ENCODE results near the gene XYLT2. TPM values are rescaled to one million over a fixed set of nuclear protein-coding genes. Genes with fewer than 3 reads are reported as not detected.

The XYLT2 gene
- total and polyA plus RNA-seq, 2 of the 13 experiments (the other 11 are each of a cell fraction or from before 2014, with no cell fraction given): 17.0 to 22.1 TPM

- peak; percentile 37; the same call in 1 of the 2 replicates for TF ChIP-seq FOXA3 (CRISPR knock-in tag; IDR thresholded peaks at IDR 0.05)
- no peak for TF ChIP-seq ZNF264 (CRISPR knock-in tag; IDR thresholded peaks at IDR 0.05)
- TF ChIP-seq ADNP (CRISPR knock-in tag; IDR thresholded peaks at IDR 0.05): no peak
- no peak for TF ChIP-seq ZKSCAN1 (IDR thresholded peaks at IDR 0.05; ENCODE audit: low read length)
- no peak for TF ChIP-seq PHF8 (CRISPR knock-in tag; IDR thresholded peaks at IDR 0.05)
- no peak for TF ChIP-seq ZNF790 (CRISPR knock-in tag; IDR thresholded peaks at IDR 0.05; ENCODE audit: borderline replicate concordance)
- TF ChIP-seq RCOR2 (CRISPR knock-in tag; IDR thresholded peaks at IDR 0.05): no peak
- TF ChIP-seq ZNF30 (CRISPR knock-in tag; IDR thresholded peaks at IDR 0.05): no peak
- TF ChIP-seq ZFYVE20 (CRISPR knock-in tag; IDR thresholded peaks at IDR 0.05; ENCODE audit: borderline replicate concordance, low read depth): no peak
- TF ChIP-seq SAP130 (CRISPR knock-in tag; IDR thresholded peaks at IDR 0.05; ENCODE audit: low read depth): peak; percentile 76
- TF ChIP-seq NR2C2 (CRISPR knock-in tag; IDR thresholded peaks at IDR 0.05; ENCODE audit: borderline replicate concordance): 0 out of 2 replicates have a peak, but pooled peaks have one; percentile 21
- no peak for TF ChIP-seq SP1 (IDR thresholded peaks at IDR 0.05)
- no peak for TF ChIP-seq SP1 (CRISPR knock-in tag; IDR thresholded peaks at IDR 0.05)
- peak; percentile 74 for TF ChIP-seq SMC3 (IDR thresholded peaks at IDR 0.05; ENCODE audit: low read length)
- TF ChIP-seq, protein P1, sequence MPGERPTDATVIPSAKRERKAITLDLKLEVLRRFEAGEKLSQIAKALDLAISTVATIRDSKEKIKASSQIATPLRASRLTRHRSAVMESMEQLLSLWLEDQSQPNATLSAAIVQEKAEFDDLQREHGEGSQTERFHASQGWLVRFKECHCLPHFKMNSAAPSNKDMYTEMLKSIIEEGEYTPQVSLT (CRISPR knock-in tag; IDR thresholded peaks at IDR 0.05; ENCODE audit: borderline replicate concordance, low read depth): no peak
- no peak for TF ChIP-seq ATF4 (CRISPR knock-in tag; IDR thresholded peaks at IDR 0.05)
- TF ChIP-seq ZNF792 (CRISPR knock-in tag; IDR thresholded peaks at IDR 0.05): no peak
- no peak for TF ChIP-seq NCOR1 (IDR thresholded peaks at IDR 0.05; ENCODE audit: borderline replicate concordance, low read length)
- TF ChIP-seq ZNF773 (CRISPR knock-in tag; IDR thresholded peaks at IDR 0.05; ENCODE audit: borderline replicate concordance): no peak
- TF ChIP-seq ZNF644 (CRISPR knock-in tag; IDR thresholded peaks at IDR 0.05; ENCODE audit: low read depth): no peak
- no peak for TF ChIP-seq ZNF720 (CRISPR knock-in tag; IDR thresholded peaks at IDR 0.05)
- TF ChIP-seq MED8 (CRISPR knock-in tag; IDR thresholded peaks at IDR 0.05; ENCODE audit: insufficient replicate concordance): no peak
- no peak for TF ChIP-seq ZNF468 (CRISPR knock-in tag; IDR thresholded peaks at IDR 0.05)
- no peak for TF ChIP-seq ZNF850 (CRISPR knock-in tag; conservative IDR thresholded peaks at IDR 0.05)
- TF ChIP-seq BRD4 (CRISPR knock-in tag; IDR thresholded peaks at IDR 0.05): no peak
- no peak for TF ChIP-seq U2AF1 (optimal IDR thresholded peaks at IDR 0.05; ENCODE audit: low read depth, low read length)
- TF ChIP-seq, protein P2, sequence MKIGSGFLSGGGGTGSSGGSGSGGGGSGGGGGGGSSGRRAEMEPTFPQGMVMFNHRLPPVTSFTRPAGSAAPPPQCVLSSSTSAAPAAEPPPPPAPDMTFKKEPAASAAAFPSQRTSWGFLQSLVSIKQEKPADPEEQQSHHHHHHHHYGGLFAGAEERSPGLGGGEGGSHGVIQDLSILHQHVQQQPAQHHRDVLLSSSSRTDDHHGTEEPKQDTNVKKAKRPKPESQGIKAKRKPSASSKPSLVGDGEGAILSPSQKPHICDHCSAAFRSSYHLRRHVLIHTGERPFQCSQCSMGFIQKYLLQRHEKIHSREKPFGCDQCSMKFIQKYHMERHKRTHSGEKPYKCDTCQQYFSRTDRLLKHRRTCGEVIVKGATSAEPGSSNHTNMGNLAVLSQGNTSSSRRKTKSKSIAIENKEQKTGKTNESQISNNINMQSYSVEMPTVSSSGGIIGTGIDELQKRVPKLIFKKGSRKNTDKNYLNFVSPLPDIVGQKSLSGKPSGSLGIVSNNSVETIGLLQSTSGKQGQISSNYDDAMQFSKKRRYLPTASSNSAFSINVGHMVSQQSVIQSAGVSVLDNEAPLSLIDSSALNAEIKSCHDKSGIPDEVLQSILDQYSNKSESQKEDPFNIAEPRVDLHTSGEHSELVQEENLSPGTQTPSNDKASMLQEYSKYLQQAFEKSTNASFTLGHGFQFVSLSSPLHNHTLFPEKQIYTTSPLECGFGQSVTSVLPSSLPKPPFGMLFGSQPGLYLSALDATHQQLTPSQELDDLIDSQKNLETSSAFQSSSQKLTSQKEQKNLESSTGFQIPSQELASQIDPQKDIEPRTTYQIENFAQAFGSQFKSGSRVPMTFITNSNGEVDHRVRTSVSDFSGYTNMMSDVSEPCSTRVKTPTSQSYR (CRISPR knock-in tag; IDR thresholded peaks at IDR 0.05; ENCODE audit: borderline replicate concordance): no peak
- TF ChIP-seq ZNF576 (CRISPR knock-in tag; IDR thresholded peaks at IDR 0.05): no peak
- no peak for TF ChIP-seq RFXANK (CRISPR knock-in tag; IDR thresholded peaks at IDR 0.05)
These were observed 15.9 kb downstream of the XYLT2 start (continued) for GRCh38 chr17:50361561-50362480.

All from HepG2 (cell line).